GM10266 (cell line): ENCODE data around the gene MBD4.
"Not testable (repeated sequence)": the region's sequence is repeated elsewhere in the genome, so short reads cannot be mapped to it uniquely, and the experiment has no call there.

ENCODE experiments used
- DNase-seq: peaks from one replicate; pipeline ENCODE4 v3.0.0; 2012; ENCODE audit errors: extremely low spot score
- TF ChIP-seq, protein P1 (sequence below): IDR thresholded peaks from 2 replicates; pipeline ENCODE4 v1.5.1; 2012; ENCODE audit warnings: mild to moderate bottlenecking, low read depth; ENCODE audit not compliant: control insufficient read depth, insufficient read depth; ENCODE audit errors: missing control alignments

Gene MBD4

DNA sequence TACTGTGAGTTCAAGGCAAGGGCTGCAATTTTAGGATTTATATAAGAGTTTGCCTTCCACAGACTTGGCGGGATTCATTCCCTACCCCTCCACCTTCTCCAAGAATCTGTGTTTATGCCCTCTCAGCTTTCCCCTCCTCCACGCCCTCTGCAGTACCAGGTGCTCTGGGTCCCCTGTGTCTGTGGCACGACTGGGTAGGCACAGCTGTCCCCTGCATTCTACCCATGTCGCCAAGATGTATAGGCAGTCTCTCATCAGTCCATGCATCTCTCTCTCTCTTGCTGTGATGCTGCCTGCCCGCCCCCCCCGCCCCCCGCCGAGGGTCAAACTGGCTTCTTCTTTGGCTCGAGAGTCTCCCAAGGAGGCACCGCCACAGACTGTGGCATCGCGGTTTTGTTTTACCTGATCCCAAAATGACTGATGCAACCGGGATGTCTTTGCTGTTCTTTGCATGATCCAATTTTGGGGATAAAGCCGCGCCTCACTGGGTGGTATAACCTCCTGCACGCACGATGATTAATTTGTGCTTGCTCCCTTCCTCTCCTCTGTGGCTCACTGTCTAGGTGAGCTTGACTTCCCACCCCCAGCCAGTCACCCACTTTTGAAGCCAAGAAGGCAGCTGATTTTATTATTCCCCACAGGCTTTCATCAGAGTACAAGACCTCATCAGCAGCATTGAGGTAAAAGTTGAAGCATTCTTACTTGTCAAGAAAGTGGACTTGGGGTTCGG, 55.0 kb downstream of the MBD4 start:
- DNase-seq = no peak
- TF ChIP-seq, protein P1, sequence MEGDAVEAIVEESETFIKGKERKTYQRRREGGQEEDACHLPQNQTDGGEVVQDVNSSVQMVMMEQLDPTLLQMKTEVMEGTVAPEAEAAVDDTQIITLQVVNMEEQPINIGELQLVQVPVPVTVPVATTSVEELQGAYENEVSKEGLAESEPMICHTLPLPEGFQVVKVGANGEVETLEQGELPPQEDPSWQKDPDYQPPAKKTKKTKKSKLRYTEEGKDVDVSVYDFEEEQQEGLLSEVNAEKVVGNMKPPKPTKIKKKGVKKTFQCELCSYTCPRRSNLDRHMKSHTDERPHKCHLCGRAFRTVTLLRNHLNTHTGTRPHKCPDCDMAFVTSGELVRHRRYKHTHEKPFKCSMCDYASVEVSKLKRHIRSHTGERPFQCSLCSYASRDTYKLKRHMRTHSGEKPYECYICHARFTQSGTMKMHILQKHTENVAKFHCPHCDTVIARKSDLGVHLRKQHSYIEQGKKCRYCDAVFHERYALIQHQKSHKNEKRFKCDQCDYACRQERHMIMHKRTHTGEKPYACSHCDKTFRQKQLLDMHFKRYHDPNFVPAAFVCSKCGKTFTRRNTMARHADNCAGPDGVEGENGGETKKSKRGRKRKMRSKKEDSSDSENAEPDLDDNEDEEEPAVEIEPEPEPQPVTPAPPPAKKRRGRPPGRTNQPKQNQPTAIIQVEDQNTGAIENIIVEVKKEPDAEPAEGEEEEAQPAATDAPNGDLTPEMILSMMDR = no peak

DNA sequence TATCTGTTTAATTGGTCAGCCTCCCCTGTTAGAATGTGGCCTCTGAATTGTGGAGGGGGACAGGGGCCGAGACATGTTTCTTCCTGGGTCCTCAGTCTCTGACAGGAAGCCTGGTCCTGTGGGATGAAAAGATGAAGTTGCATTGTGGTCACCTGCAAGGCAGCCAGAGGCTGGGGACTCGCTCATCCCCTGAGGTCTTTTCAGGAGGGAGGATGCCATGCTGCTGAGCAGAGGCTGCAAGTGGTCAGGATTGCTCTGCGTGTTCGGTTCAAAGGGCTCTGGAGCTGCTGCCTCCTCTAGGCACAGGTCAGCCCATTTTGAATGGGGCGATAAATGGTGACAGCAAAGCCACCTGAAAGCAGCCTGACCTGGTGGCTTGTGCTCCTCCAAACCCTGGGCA, 55.6 kb downstream of the MBD4 start:
- not testable (repeated sequence) for DNase-seq

DNA sequence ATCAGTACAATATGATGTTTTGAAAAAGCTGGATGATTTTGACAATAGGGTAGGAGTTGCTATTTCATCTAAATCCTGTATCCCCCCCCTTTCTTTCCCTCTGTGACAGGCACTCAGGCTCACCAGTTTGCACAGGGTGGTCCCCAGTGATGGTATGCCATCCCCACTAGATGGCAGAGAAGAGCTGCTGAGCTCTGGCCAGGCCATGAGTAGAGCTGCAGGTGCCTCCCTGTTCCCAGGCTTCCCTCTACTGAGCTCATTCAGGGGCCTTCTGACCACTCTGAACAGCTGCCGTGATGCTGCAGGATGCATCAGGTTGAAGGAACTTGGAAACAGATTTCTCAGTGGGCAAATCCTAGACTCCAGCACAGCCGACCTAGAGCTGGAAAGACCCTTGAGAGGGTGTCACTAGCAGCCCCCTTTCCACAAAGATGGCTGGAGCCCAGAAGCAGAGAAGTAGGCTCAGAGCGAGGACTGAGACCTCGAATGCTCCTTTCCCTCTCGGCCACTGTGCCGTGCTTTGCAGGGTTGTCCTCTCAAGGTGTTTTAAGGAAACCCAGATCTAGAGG, 56.4 kb downstream of the MBD4 start:
- peak; percentile 73 for DNase-seq
- TF ChIP-seq, protein P1 = peak; percentile 78

DNA sequence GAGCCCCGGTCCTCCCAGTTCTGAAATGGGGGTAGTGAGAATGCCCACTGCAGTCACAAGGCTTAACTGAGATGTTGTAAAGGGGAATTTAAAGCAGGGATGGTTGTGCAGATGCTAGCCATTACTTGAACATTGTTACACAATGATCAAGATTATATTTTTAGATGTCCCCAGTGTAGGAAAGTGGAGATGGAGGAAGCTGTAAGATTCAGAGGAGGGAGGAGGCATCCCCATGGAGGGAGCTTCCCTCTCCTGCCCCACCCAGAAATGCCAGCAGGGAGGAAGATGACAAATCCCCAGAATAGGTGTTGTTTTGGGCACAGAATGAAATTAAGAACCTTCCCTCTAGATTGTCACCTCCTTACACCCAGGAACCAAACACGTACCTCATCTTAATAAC, 57.4 kb downstream of the MBD4 start:
- TF ChIP-seq, protein P1 = no peak
- no peak for DNase-seq
